ENCODE measurements around the gene ZDHHC18.

The ZDHHC18 gene

DNA sequence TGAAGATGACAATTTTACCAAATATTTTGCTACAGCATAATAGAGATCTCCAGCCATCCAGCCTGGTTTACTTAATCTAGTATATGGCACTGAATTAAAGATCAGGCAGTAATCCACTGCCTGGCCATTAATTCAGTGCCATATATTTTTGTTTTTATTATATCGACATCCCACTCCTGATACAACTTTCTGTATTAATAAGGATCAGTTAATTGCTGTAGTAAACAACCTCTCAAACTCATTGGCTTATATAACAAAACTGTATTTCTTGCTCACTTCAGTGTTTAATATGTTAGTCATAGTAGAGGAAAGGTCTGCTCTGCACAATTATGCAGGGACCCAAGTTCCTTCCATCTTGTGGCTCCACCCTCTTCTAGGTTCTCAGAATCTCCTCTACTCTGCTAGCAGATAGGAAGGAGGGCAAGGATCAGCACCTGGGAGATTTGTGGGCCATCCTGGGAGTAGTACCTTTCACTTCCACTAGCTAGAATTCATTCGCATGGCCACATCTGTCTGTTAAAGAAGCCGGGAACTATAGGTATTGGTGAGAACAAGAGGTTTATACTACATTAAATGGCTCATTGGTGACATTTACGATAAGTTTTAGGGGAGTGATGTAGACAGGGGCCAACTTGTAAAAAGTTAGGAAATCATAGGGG lies 3.6 kb upstream of the ZDHHC18 start:
- TF ChIP-seq, protein P1, sequence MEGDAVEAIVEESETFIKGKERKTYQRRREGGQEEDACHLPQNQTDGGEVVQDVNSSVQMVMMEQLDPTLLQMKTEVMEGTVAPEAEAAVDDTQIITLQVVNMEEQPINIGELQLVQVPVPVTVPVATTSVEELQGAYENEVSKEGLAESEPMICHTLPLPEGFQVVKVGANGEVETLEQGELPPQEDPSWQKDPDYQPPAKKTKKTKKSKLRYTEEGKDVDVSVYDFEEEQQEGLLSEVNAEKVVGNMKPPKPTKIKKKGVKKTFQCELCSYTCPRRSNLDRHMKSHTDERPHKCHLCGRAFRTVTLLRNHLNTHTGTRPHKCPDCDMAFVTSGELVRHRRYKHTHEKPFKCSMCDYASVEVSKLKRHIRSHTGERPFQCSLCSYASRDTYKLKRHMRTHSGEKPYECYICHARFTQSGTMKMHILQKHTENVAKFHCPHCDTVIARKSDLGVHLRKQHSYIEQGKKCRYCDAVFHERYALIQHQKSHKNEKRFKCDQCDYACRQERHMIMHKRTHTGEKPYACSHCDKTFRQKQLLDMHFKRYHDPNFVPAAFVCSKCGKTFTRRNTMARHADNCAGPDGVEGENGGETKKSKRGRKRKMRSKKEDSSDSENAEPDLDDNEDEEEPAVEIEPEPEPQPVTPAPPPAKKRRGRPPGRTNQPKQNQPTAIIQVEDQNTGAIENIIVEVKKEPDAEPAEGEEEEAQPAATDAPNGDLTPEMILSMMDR (IDR thresholded peaks at IDR 0.05; ENCODE audit: control insufficient read depth, insufficient read depth, low read depth, low read length, missing control alignments), result no peak
- no peak overlapping the region for H3K4me3 ChIP-seq (ENCODE audit: control insufficient read depth, low read depth, low read length)
- no peak for DNase-seq (ENCODE audit: low read depth)

DNA sequence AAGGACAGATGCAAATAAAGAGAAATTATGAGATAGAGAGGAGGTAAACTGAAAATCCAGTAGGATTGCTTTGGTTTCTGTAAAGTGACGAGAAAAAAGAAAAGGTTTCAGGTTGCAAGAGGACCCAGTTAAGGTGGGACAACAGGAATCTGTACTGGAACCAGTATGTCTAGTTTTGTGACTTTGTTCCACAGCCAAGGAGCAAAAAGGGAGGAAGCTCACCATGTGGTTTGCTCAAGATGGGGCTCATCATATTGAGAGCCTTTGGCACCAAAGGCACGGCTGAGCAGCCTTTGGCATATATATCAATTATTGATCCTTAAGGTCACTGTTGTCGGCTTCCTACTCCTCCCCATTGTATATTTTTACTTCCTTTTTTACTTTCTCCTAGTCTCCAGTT lies 1.8 kb upstream of the ZDHHC18 start:
- DNase-seq (ENCODE audit: low read depth), result no peak
- H3K4me3 ChIP-seq (ENCODE audit: control insufficient read depth, low read depth, low read length), result no peak overlapping the region

DNA sequence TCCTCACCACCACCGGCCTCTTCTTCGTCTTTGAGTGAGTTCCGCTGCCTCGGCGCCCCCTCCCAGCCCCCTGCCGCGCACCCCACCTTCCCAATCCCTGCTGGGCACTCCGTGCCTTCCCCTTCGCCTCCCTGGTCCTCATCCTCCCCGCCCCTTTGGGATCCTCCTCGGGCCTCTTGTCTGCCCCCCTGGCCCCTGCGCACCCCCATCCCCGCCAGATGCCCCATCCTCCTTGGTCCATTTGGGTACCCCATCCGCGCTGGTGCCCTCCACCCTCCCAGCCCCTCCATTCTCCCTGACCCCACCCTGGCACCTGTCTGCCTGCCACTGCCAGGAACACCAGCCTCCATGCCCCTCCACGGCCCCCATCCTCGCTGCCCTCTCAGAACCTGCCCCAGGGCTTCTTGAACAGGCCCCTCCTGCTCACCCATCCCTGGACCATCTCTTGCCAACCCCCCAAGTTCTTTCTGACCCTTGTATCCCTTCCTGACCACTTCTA lies 667 bp downstream of the ZDHHC18 start:
- peak overlapping the region; percentile 73 for H3K4me3 ChIP-seq (ENCODE audit: control insufficient read depth, low read depth, low read length)
- DNase-seq (ENCODE audit: low read depth), result no peak
- TF ChIP-seq, protein P1 (IDR thresholded peaks at IDR 0.05; ENCODE audit: control insufficient read depth, insufficient read depth, low read depth, low read length, missing control alignments), result no peak

More for the DNA sequence above, 1.8 kb upstream of the ZDHHC18 start:
- TF ChIP-seq, protein P1 (IDR thresholded peaks at IDR 0.05; ENCODE audit: control insufficient read depth, insufficient read depth, low read depth, low read length, missing control alignments), result no peak

DNA sequence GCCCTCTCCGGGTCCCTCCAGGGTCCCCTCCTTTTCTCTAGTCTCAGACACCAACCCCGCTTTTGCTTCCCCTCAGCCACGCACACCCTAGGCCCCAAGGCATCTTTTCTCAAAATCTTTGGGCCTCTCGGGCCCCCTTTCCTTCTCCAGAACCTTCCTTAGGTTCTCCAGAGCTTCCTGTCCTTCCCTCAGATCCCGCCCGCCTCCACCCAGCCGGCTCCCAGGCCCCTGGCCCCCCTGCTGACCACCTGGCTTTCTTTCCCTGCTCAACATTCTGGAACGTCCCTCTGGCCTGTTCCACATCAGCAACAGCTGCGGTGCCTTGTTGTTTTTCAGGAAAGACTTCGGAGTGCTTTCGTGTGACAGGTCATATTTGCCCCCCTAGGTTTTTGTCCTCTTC lies 1.2 kb downstream of the ZDHHC18 start:
- H3K4me3 ChIP-seq (ENCODE audit: control insufficient read depth, low read depth, low read length), result peak overlapping the region; percentile 73
- TF ChIP-seq, protein P1 (IDR thresholded peaks at IDR 0.05; ENCODE audit: control insufficient read depth, insufficient read depth, low read depth, low read length, missing control alignments), result no peak
- no peak for DNase-seq (ENCODE audit: low read depth)

DNA sequence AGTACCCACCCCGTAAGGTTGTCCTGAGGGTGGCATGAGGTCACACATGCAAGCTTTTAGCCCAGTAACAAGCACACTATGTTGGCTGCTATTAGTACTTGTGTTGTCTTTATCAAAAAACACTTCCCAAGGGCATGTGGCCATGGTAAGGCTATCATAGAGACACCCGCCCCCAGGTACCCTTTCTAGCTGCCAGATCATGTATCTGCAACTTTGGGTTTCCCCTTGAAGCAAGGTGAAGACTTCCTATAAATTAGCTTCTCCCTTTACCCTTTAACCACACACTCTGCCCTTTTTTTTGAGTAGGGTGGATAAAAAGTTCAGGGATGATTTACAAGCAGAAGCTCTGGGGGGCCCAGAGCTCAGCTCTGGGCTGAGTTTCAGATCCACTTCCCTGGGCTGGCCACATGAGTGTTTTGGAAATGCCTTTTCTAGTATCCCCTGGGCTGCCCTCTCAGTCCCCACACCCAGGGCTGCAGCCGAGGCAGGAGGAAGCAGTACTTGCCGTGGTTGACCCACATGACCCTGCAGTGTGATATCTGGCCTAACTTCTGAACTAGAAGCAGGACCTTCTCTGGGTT lies 2.0 kb downstream of the ZDHHC18 start:
- H3K4me3 ChIP-seq (ENCODE audit: control insufficient read depth, low read depth, low read length), result no peak overlapping the region
- TF ChIP-seq, protein P1 (IDR thresholded peaks at IDR 0.05; ENCODE audit: control insufficient read depth, insufficient read depth, low read depth, low read length, missing control alignments), result no peak
- no peak for DNase-seq (ENCODE audit: low read depth)

DNA sequence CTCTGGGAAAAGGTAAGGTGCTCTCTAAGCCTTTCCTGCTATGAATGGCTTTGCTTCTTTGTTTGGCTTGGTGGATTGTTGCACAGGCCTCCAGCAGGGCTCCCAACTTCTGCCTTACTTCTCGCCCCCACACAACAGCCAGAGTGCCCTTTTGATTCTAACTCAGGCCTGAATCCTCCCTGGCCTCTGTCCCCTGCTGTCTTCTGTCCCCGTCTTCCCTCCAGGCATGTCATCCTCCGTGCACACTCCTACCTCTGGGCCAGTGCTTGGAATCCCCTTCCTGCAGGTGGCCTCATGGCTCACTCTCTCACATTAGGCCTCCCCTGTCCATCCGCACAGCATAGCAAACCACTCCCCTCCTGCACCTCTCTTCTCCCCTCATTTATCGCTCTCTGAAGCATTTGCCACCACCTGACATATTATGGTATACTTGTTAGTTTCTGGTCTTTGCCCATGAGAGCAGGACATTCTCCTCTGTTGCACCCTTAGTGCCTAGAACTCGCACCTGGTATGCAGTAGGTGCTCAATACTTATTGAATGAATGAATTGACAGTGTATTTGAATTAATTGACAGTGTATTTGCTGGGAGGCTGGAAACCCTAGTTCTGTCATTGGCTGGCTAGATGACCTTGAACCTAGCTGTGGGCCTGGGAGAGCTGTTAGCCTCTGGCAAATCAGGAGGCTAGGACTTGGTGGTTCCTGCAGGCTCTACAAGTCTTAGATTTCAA lies 2.9 kb downstream of the ZDHHC18 start:
- H3K4me3 ChIP-seq (ENCODE audit: control insufficient read depth, low read depth, low read length), result no peak overlapping the region
- DNase-seq (ENCODE audit: low read depth), result no peak
- TF ChIP-seq, protein P1 (IDR thresholded peaks at IDR 0.05; ENCODE audit: control insufficient read depth, insufficient read depth, low read depth, low read length, missing control alignments), result no peak
